Loucy (cell line): ENCODE measurements around the gene RAB27A.

Experiments used
- EZH2phosphoT487 ChIP-seq: fragments of 200-600 bp; IDR thresholded peaks from 2 replicates; pipeline ENCODE4 v1.6.1; 2018; ENCODE audit warnings: antibody characterized with exemption, mild to moderate bottlenecking, moderate library complexity, borderline replicate concordance
- TF ChIP-seq, protein P1 (sequence below): fragments of 200-600 bp; sonication (generic); conservative IDR thresholded peaks from 2 replicates; pipeline ENCODE4 v1.5.1; 2014; ENCODE audit warnings: mild to moderate bottlenecking, antibody characterized with exemption, low read length

DNA sequence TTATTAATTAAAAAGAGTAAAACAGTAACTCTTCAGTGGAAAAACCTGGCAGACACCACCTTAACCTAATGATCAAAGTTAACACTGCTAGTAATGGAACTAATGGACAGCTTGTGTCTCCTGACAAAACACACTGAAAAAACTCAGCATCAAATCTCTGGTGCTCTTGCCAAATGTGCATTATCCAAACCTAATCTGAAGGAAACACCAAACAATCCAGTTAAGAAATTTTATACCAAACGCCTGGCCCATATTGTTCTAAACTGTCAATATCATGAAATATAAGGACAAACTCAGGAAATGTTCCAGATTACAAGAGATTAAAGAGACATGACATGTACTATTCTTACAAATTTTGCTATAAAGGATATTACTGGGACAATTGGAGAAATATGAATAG is 103.3 kb downstream of the RAB27A start:
- TF ChIP-seq, protein P1, sequence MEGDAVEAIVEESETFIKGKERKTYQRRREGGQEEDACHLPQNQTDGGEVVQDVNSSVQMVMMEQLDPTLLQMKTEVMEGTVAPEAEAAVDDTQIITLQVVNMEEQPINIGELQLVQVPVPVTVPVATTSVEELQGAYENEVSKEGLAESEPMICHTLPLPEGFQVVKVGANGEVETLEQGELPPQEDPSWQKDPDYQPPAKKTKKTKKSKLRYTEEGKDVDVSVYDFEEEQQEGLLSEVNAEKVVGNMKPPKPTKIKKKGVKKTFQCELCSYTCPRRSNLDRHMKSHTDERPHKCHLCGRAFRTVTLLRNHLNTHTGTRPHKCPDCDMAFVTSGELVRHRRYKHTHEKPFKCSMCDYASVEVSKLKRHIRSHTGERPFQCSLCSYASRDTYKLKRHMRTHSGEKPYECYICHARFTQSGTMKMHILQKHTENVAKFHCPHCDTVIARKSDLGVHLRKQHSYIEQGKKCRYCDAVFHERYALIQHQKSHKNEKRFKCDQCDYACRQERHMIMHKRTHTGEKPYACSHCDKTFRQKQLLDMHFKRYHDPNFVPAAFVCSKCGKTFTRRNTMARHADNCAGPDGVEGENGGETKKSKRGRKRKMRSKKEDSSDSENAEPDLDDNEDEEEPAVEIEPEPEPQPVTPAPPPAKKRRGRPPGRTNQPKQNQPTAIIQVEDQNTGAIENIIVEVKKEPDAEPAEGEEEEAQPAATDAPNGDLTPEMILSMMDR, result no peak
- no peak for TF ChIP-seq EZH2phosphoT487
